IMR-90 (cell line): ENCODE results near the gene SAMD4B. TPM values are rescaled to one million over a fixed set of nuclear protein-coding genes. Genes with fewer than 3 reads are reported as not detected.
A peak's percentile ranks its signal among the peaks of the same experiment; 100 is the strongest.

Experiments used
- ATAC-seq: fragments of 200-7000 bp; cut with Tn5 transposase; 2 replicates; pipeline ENCODE4 v1.9.1; 2020; ENCODE audit warnings: low read depth, mild to moderate bottlenecking, moderate library complexity
- BruUV-seq: library from RNA; stranded (reverse); fragments of 400-500 nt; replicated peaks from 2 replicates; lab custom pipeline; 2021; lab: Mats Ljungman, UMichigan
- CTCF ChIA-PET: fragments of 300-600 bp; formaldehyde crosslinking; extraction: SDS; loops from one replicate; lab custom pipeline; 2021; ENCODE audit warnings: antibody characterized with exemption; lab: Yijun Ruan, JAX
- POLR2A ChIA-PET: fragments of 300-600 bp; sonication (Branson Sonifier 250); formaldehyde crosslinking; loops from one replicate; lab custom pipeline; 2022; ENCODE audit warnings: antibody characterized with exemption; ENCODE audit not compliant: unreplicated experiment; lab: Charles Lee
- DNase-seq: peaks from one replicate; pipeline ENCODE4 v3.0.0; 2013
- H2AFZ ChIP-seq: replicated peaks from 2 replicates; pipeline ENCODE3; 2013; ENCODE audit warnings: low read length, mild to moderate bottlenecking; ENCODE audit not compliant: poor library complexity
- H2AK5ac ChIP-seq: 2 replicates; pipeline ENCODE4 v1.6.1; 2013; ENCODE audit warnings: low read depth, low read length, inconsistent platforms
- H2AK9ac ChIP-seq: replicated peaks from 2 replicates; pipeline ENCODE3; 2013; ENCODE audit warnings: mild to moderate bottlenecking, low read depth, low read length, moderate library complexity; ENCODE audit not compliant: poor library complexity
- H2BK120ac ChIP-seq: 2 replicates; pipeline ENCODE4 v1.6.1; 2013; ENCODE audit warnings: low read depth, low read length, inconsistent platforms
- H2BK15ac ChIP-seq: 3 replicates; pipeline ENCODE4 v1.6.1; 2013; ENCODE audit warnings: low read depth, low read length, inconsistent platforms
- H2BK20ac ChIP-seq: 2 replicates; pipeline ENCODE4 v1.6.1; 2013; ENCODE audit warnings: low read depth, mild to moderate bottlenecking, inconsistent platforms, low read length, moderate library complexity
- H2BK5ac ChIP-seq: 2 replicates; pipeline ENCODE4 v1.6.1; 2013; ENCODE audit warnings: mild to moderate bottlenecking, low read depth, low read length, inconsistent platforms; ENCODE audit not compliant: poor library complexity, severe bottlenecking
- H3K14ac ChIP-seq: replicated peaks from 2 replicates; pipeline ENCODE4 v1.6.1; 2013; ENCODE audit warnings: low read depth, low read length, inconsistent platforms
- H3K18ac ChIP-seq: 2 replicates; pipeline ENCODE4 v1.6.1; 2013; ENCODE audit warnings: low read depth, low read length, control low read depth
- H3K23ac ChIP-seq: 2 replicates; pipeline ENCODE4 v1.6.1; 2013; ENCODE audit warnings: low read depth, low read length, inconsistent platforms
- H3K27ac ChIP-seq: 2 replicates; pipeline ENCODE4 v1.5.1; 2013; ENCODE audit warnings: mild to moderate bottlenecking, control low read depth, low read length; ENCODE audit not compliant: insufficient read depth
- H3K27me3 ChIP-seq: 2 replicates; pipeline ENCODE4 v1.6.1; 2013; ENCODE audit warnings: low read length; ENCODE audit not compliant: control insufficient read depth, insufficient read depth
- H3K36me3 ChIP-seq: 2 replicates; pipeline ENCODE4 v1.6.1; 2013; ENCODE audit warnings: low read length, mixed read lengths; ENCODE audit not compliant: control insufficient read depth, insufficient read depth
- H3K4ac ChIP-seq: 2 replicates; pipeline ENCODE4 v1.6.1; 2013; ENCODE audit warnings: low read depth, low read length, inconsistent platforms
- H3K4me1 ChIP-seq: 2 replicates; pipeline ENCODE4 v1.6.1; 2013; ENCODE audit warnings: low read length, mixed read lengths; ENCODE audit not compliant: control insufficient read depth, insufficient read depth
- H3K4me2 ChIP-seq: 2 replicates; pipeline ENCODE4 v1.6.1; 2013; ENCODE audit warnings: low read depth, mild to moderate bottlenecking, control low read depth, low read length, moderate library complexity
- H3K4me3 ChIP-seq: 2 replicates; pipeline ENCODE4 v1.5.1; 2013; ENCODE audit warnings: low read depth, mild to moderate bottlenecking, control low read depth, low read length, moderate library complexity; ENCODE audit not compliant: insufficient read depth
- H3K56ac ChIP-seq: 2 replicates; pipeline ENCODE4 v1.6.1; 2013; ENCODE audit warnings: low read length, inconsistent platforms; ENCODE audit not compliant: insufficient read depth; ENCODE audit errors: extremely low read depth
- H3K79me1 ChIP-seq, 2 experiments: 2 replicates each; pipeline ENCODE4 v1.6.1; 2013; ENCODE audit warnings: low read length in 2 of 2, inconsistent platforms in 1 of 2, low read depth in 1 of 2
- H3K9ac ChIP-seq: 2 replicates; pipeline ENCODE4 v1.6.1; 2013; ENCODE audit warnings: low read depth, low read length, control low read depth
- H3K9me1 ChIP-seq: 2 replicates; pipeline ENCODE4 v1.6.1; 2013; ENCODE audit warnings: low read length, inconsistent platforms; ENCODE audit not compliant: insufficient read depth
- H3K9me3 ChIP-seq: 2 replicates; pipeline ENCODE4 v1.6.1; 2013; ENCODE audit warnings: low read length; ENCODE audit not compliant: control insufficient read depth, insufficient read depth
- H4K20me1 ChIP-seq: 2 replicates; pipeline ENCODE4 v1.6.1; 2013; ENCODE audit warnings: low read length, inconsistent platforms; ENCODE audit not compliant: insufficient read depth
- H4K5ac ChIP-seq: 2 replicates; pipeline ENCODE4 v1.6.1; 2013; ENCODE audit warnings: mild to moderate bottlenecking, low read depth, low read length, control low read depth
- H4K8ac ChIP-seq, 2 experiments: 2 replicates each; pipeline ENCODE4 v1.6.1; 2013; ENCODE audit warnings: low read depth in 2 of 2, low read length in 2 of 2, control low read depth in 1 of 2, inconsistent platforms in 1 of 2
- H4K91ac ChIP-seq: 2 replicates; pipeline ENCODE4 v1.6.1; 2013; ENCODE audit warnings: low read depth, low read length, inconsistent platforms; ENCODE audit not compliant: insufficient read depth
- NFE2L2 ChIP-seq: fragments of 150-350 bp; IDR thresholded peaks from 2 replicates; pipeline ENCODE4 v1.6.1; 2016; ENCODE audit warnings: low read depth, mild to moderate bottlenecking, low read length
- RFX5 ChIP-seq: IDR thresholded peaks from 2 replicates; pipeline ENCODE4 v1.8.0; 2012; ENCODE audit warnings: low read depth, mild to moderate bottlenecking, low read length, moderate library complexity
- WGBS, 2 experiments: methylation state at CpG; one replicate each; pipeline versions ENCODE4 v1.1.5 to v1.1.7; 2013; ENCODE audit warnings: missing lambda C conversion rate in 2 of 2; ENCODE audit not compliant: insufficient read length in 1 of 2; ENCODE audit errors: extremely low coverage in 2 of 2; 5-methylcytosine and 5-hydroxymethylcytosine counted together
- dilution Hi-C: fragments of 300-500 bp; cut with HindIII; formaldehyde crosslinking; loops from one replicate; pipeline ENCODE4 v1.14.3; 2018; ENCODE audit warnings: low sequenced_read_pairs; ENCODE audit not compliant: unreplicated experiment
- in situ Hi-C: fragments of 300-500 bp; cut with MboI; formaldehyde crosslinking; loops from 3 replicates; pipeline ENCODE4 v1.14.3; 2019; ENCODE audit warnings: low sequenced_read_pairs, inconsistent platforms, mixed read lengths
- intact Hi-C: fragments of 100-400 bp; cut with micrococcal nuclease; formaldehyde crosslinking; loops from 2 replicates; pipeline ENCODE4 v1.10.0; 2022
- polyA plus RNA-seq, 3 experiments: library from polyadenylated mRNA; depleted of rRNA; stranded (reverse); fragments of >200 nt; gene quantifications; 2 replicates each; pipeline ENCODE4 v1.2.3, GENCODE V29; 2012; ENCODE audit warnings: low replicate concordance in 1 of 3
- total RNA-seq: library from RNA; depleted of rRNA; stranded (reverse); fragments of >200 nt; gene quantifications from 2 replicates; pipeline ENCODE4 v1.2.3, GENCODE V29; 2012
- TF ChIP-seq, protein P1 (sequence below): fragments of 150-350 bp; IDR thresholded peaks from 2 replicates; pipeline ENCODE4 v1.6.1; 2016; ENCODE audit warnings: low read depth, mild to moderate bottlenecking, low read length, moderate library complexity, borderline replicate concordance
- TF ChIP-seq, protein P2 (sequence below): conservative IDR thresholded peaks from 2 replicates; pipeline ENCODE4 v1.5.1; 2012; ENCODE audit warnings: mild to moderate bottlenecking, low read depth, low read length, improper control_type of control experiment

Gene SAMD4B
- total and polyA plus RNA-seq, 2 of the 4 experiments (the other 2 are of a cell fraction) = 18.3 to 97.2 TPM

DNA sequence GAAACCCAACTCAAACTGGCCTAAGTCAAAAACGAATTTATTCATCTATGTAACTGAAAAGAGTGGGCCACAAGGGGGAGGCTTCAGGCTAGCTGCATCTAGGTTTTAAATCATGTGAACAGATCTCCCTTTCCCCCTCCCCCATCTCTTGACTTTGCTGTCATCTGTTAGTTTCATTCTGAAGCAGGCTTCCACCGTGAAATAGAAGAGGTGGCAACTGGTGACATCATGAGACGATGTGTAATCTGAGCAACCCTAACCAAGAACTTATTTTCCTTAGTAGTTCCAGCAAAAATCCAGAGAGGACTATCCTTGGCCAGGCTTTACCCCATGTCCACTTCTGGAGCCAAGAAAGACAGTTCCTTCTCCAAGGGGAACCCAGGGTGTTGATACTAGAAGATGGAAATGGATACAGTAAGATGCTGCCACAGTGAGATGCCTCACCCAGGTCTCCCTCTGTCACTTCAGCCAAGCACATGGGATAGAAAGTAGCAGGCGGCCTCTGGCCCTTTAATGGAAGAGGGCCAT, 9.4 kb downstream of the SAMD4B start:
- POLR2A ChIA-PET = no interaction called here
- ATAC-seq = no peak; the same call in 1 of the 2 replicates
- Histone ChIP-seq H4K5ac (no peak overlapping the region), H3K27me3 (no peaks in the 10 kb centered on the region), H3K4ac (no peak overlapping the region), H3K56ac (no peak overlapping the region), H4K91ac (no peak overlapping the region), H2BK120ac (no peak overlapping the region), H4K8ac (no peak overlapping the region), H2BK20ac (no peak overlapping the region), H3K79me1 (peaks cover 51 to 82% of the 10 kb centered on the region in 2 experiments), H2BK15ac (no peak overlapping the region), H4K20me1 (peaks cover 46% of the 10 kb centered on the region), H2AK9ac (no peak overlapping the region), H3K9me1 (peaks cover 11% of the 10 kb centered on the region), H3K14ac (no peak overlapping the region), H2BK5ac (no peak overlapping the region), H2AFZ (no peak overlapping the region), H3K23ac (no peak overlapping the region), H3K36me3 (peaks cover 55% of the 10 kb centered on the region), H3K4me1 (peaks cover 10% of the 10 kb centered on the region), H3K4me3 (no peak overlapping the region), H3K9me3 (no peaks in the 10 kb centered on the region), H3K9ac (no peak overlapping the region), H3K4me2 (no peak overlapping the region), H2AK5ac (no peak overlapping the region), H3K27ac (no peak overlapping the region), H3K18ac (no peak overlapping the region)
- CTCF ChIA-PET = no interaction called here
- intact Hi-C loops (no loop called here), in situ Hi-C loops (no loop called here), dilution Hi-C loops (no loop called here)
- WGBS, 2 experiments = no CpG with 5 or more reads among the region's 4 CpGs
- peak; percentile 28 for DNase-seq
- TF ChIP-seq, protein P1, sequence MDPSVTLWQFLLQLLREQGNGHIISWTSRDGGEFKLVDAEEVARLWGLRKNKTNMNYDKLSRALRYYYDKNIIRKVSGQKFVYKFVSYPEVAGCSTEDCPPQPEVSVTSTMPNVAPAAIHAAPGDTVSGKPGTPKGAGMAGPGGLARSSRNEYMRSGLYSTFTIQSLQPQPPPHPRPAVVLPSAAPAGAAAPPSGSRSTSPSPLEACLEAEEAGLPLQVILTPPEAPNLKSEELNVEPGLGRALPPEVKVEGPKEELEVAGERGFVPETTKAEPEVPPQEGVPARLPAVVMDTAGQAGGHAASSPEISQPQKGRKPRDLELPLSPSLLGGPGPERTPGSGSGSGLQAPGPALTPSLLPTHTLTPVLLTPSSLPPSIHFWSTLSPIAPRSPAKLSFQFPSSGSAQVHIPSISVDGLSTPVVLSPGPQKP = no peak
- TF ChIP-seq, protein P2, sequence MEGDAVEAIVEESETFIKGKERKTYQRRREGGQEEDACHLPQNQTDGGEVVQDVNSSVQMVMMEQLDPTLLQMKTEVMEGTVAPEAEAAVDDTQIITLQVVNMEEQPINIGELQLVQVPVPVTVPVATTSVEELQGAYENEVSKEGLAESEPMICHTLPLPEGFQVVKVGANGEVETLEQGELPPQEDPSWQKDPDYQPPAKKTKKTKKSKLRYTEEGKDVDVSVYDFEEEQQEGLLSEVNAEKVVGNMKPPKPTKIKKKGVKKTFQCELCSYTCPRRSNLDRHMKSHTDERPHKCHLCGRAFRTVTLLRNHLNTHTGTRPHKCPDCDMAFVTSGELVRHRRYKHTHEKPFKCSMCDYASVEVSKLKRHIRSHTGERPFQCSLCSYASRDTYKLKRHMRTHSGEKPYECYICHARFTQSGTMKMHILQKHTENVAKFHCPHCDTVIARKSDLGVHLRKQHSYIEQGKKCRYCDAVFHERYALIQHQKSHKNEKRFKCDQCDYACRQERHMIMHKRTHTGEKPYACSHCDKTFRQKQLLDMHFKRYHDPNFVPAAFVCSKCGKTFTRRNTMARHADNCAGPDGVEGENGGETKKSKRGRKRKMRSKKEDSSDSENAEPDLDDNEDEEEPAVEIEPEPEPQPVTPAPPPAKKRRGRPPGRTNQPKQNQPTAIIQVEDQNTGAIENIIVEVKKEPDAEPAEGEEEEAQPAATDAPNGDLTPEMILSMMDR = 0 out of 2 replicates have a peak, but pooled peaks have one; percentile 5
- TF ChIP-seq RFX5 = peak; percentile 80; the same call in 1 of the 2 replicates
- no peak for TF ChIP-seq NFE2L2
- no TSS peak for BruUV-seq
